Stimulated activated naive B cell treated with anti-CD40 and anti-IgM and Interleukin-4, amounts not matched to agents 10 μg/mL and 1 μg/mL and 100 μg/mL, for 72 hours (primary cell): ENCODE measurements around the gene RPEL1.
"Not testable (repeated sequence)": the region's sequence is repeated elsewhere in the genome, so short reads cannot be mapped to it uniquely, and the experiment has no call there.

ENCODE experiments used
- ATAC-seq, 2 donors: fragments of 150-1000 bp; cut with Tn5 transposase; replicated peaks; 2 replicates each; pipeline ENCODE4 v1.10.0; 2021; ENCODE audit warnings: moderate library complexity in 1 of 2
- DNase-seq: peaks from one replicate; pipeline ENCODE4 v3.0.0; 2021
- H3K27ac Mint-ChIP-seq: one replicate; pipeline ENCODE4 v1.8.0; 2022; ENCODE audit warnings: mild to moderate bottlenecking, mixed read lengths
- H3K27me3 Mint-ChIP-seq, 2 donors: one replicate each; pipeline ENCODE4 v1.8.0; 2022; ENCODE audit warnings: mixed read lengths in 2 of 2
- H3K36me3 Mint-ChIP-seq, 2 donors: one replicate each; pipeline ENCODE4 v1.8.0; 2022; ENCODE audit warnings: mixed read lengths in 2 of 2, mild to moderate bottlenecking in 1 of 2
- H3K4me1 Mint-ChIP-seq, 2 donors: one replicate each; pipeline ENCODE4 v1.8.0; 2022; ENCODE audit warnings: mixed read lengths in 2 of 2, mild to moderate bottlenecking in 1 of 2
- H3K4me3 Mint-ChIP-seq, 2 donors: one replicate each; pipeline ENCODE4 v1.8.0; 2022; ENCODE audit warnings: mild to moderate bottlenecking in 2 of 2, mixed read lengths in 2 of 2, moderate library complexity in 1 of 2
- H3K9me3 Mint-ChIP-seq, 2 donors: one replicate each; pipeline ENCODE4 v1.8.0; 2022; ENCODE audit warnings: mixed read lengths in 2 of 2, mild to moderate bottlenecking in 1 of 2

Gene RPEL1

DNA sequence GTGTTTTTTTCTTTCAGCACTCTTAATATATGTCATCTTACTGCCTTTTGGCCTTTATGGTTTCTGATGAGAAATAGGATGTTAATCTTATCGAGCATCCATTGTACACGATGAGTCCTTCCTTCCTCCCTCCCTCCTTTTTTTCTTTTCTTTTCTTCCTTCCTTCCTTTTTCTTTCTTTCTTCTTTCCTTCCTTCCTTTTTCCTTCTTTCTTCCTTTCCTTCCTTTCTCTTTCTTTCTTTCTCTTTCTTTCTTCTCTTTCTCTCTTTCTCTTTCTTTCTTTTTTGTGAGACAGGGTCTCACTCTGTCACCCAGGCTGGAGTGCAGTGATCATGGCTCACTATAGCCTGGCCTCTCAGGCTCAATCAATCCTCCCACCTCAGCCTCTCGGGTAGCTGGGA, 8.4 kb downstream of the RPEL1 start:
- H3K27ac Mint-ChIP-seq, result no peak overlapping the region
- peaks cover 3 to 8% of the 10 kb centered on the region in 2 donors for H3K9me3 Mint-ChIP-seq
- H3K4me1 Mint-ChIP-seq, result peaks cover 0 to 1% of the 10 kb centered on the region in 2 donors
- DNase-seq (no peak), ATAC-seq (no peak)
- H3K27me3 Mint-ChIP-seq, result peaks cover 4 to 5% of the 10 kb centered on the region in 2 donors
- H3K4me3 Mint-ChIP-seq, result no peak overlapping the region
- H3K36me3 Mint-ChIP-seq, result peaks cover 4% of the 10 kb centered on the region in 2 donors

- Mint-ChIP-seq H3K27me3 (peaks cover 4 to 10% of the 10 kb centered on the region in 2 donors), H3K9me3 (peaks cover 4 to 12% of the 10 kb centered on the region in 2 donors), H3K4me3 (no peak overlapping the region), H3K4me1 (peaks cover 0 to 1% of the 10 kb centered on the region in 2 donors), H3K36me3 (peaks cover 5 to 6% of the 10 kb centered on the region in 2 donors), H3K27ac (no peak overlapping the region)
- ATAC-seq, result no peak
- no peak for DNase-seq
These were observed 9.0 kb downstream of the RPEL1 start for GRCh38 chr10:103254538-103255325.

DNA sequence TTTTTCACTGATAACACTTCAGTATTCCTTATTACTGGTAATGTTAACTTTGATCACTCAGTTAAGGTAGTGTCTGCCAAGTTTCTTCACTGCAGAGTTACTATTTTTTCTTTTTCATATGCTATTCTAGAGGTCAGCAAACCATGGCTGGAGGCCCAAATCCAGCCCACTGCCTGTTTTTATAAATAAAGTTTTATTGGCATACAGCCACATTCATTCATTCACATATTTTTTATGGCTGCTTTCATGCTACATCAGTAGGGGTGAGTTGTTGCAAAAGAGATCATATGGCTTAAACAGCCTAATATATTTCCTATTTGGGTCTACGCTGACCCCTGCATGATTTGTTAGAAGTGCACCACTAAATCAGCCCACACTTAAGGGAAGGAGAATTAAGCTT, 10.9 kb downstream of the RPEL1 start:
- H3K9me3 Mint-ChIP-seq, result peaks cover 11 to 19% of the 10 kb centered on the region in 2 donors
- ATAC-seq (no peak), DNase-seq (no peak)
- peaks cover 10 to 12% of the 10 kb centered on the region in 2 donors for H3K27me3 Mint-ChIP-seq
- no peak overlapping the region for H3K4me3 Mint-ChIP-seq
- peaks cover 0 to 2% of the 10 kb centered on the region in 2 donors for H3K4me1 Mint-ChIP-seq
- no peak overlapping the region for H3K27ac Mint-ChIP-seq
- H3K36me3 Mint-ChIP-seq, result peaks cover 5 to 19% of the 10 kb centered on the region in 2 donors

DNA sequence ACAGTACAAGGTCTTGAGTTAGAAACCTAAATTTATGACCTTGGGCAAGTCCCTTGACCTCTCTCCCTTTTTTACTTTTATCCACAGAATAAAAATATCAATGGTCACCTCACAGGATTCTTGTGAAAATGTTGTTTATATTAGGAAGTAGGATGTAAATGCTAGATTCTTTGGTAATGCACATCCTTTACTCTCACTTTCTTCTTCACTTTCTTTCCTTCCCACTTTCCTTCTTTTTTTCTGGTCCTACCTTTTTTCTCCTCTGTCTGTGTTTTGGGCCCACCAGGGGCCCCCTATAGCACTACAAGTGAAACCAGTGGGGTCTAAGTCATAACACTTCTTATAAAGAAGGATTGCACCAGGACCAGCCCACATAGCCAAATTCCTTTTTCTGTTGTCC, 12.1 kb downstream of the RPEL1 start:
- Mint-ChIP-seq H3K27ac (no peak overlapping the region), H3K4me1 (peaks cover 0 to 2% of the 10 kb centered on the region in 2 donors), H3K9me3 (peaks cover 11 to 21% of the 10 kb centered on the region in 2 donors), H3K27me3 (peaks cover 16 to 22% of the 10 kb centered on the region in 2 donors), H3K4me3 (no peak overlapping the region), H3K36me3 (peaks cover 7 to 19% of the 10 kb centered on the region in 2 donors)
- no peak for DNase-seq
- ATAC-seq, result no peak

GRCh38 chr10:103258928-103259327, 13.2 kb downstream of the RPEL1 start:
- Mint-ChIP-seq H3K36me3 (peaks cover 7 to 19% of the 10 kb centered on the region in 2 donors), H3K9me3 (peaks cover 11 to 21% of the 10 kb centered on the region in 2 donors), H3K27me3 (peaks cover 24 to 33% of the 10 kb centered on the region in 2 donors)
- not testable (repeated sequence) for H3K4me1 Mint-ChIP-seq, H3K4me3 Mint-ChIP-seq, H3K27ac Mint-ChIP-seq, DNase-seq, ATAC-seq

DNA sequence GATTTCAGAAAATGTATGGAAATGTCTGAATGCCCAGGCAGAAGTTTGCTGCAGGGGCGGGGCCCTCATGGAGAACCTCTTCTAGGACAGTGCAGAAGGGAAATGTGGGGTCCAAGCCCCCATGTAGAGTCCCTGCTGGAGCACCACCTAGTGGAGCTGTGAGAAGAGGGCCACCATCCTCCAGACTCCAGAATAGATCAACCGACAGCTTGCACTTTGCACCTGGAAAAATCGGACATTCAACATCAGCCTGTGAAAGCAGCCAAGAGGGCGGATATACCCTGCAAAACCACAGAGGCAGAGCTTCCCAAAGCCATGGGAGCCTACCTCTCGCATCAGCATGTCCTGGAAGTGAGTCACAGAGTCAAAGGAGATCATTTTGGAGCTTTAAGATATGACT, 14.3 kb downstream of the RPEL1 start:
- peaks cover 11 to 21% of the 10 kb centered on the region in 2 donors for H3K9me3 Mint-ChIP-seq
- peaks cover 7 to 19% of the 10 kb centered on the region in 2 donors for H3K36me3 Mint-ChIP-seq
- H3K27me3 Mint-ChIP-seq, result peaks cover 27 to 42% of the 10 kb centered on the region in 2 donors
- peaks cover 0 to 2% of the 10 kb centered on the region in 2 donors for H3K4me1 Mint-ChIP-seq
- no peak overlapping the region for H3K4me3 Mint-ChIP-seq
- DNase-seq (no peak), ATAC-seq (no peak)
- no peak overlapping the region for H3K27ac Mint-ChIP-seq

GRCh38 chr10:103262229-103262628, 16.5 kb downstream of the RPEL1 start:
- DNase-seq (no peak), ATAC-seq (no peak)
- Mint-ChIP-seq H3K27me3 (peaks cover 36 to 62% of the 10 kb centered on the region in 2 donors), H3K36me3 (peaks cover 7 to 19% of the 10 kb centered on the region in 2 donors), H3K4me1 (peaks cover 0 to 2% of the 10 kb centered on the region in 2 donors), H3K27ac (no peak overlapping the region), H3K4me3 (no peak overlapping the region), H3K9me3 (peaks cover 11 to 21% of the 10 kb centered on the region in 2 donors)

- Mint-ChIP-seq H3K4me1 (peaks cover 0 to under 1% of the 10 kb centered on the region in 2 donors), H3K27ac (no peak overlapping the region), H3K4me3 (no peak overlapping the region), H3K27me3 (peaks cover 44 to 68% of the 10 kb centered on the region in 2 donors), H3K36me3 (peaks cover 2 to 4% of the 10 kb centered on the region in 2 donors), H3K9me3 (peaks cover 4 to 6% of the 10 kb centered on the region in 2 donors)
- DNase-seq (no peak), ATAC-seq (no peak)
These were observed 20.1 kb downstream of the RPEL1 start for GRCh38 chr10:103265717-103266329.

- H3K36me3 Mint-ChIP-seq, result no peaks in the 10 kb centered on the region
- H3K4me3 Mint-ChIP-seq, result no peak overlapping the region
- H3K9me3 Mint-ChIP-seq, result no peaks in the 10 kb centered on the region
- no peak for DNase-seq
- no peak for ATAC-seq
- H3K4me1 Mint-ChIP-seq, result peaks cover 10 to 18% of the 10 kb centered on the region in 2 donors
- no peak overlapping the region for H3K27ac Mint-ChIP-seq
- H3K27me3 Mint-ChIP-seq, result peaks cover 30 to 57% of the 10 kb centered on the region in 2 donors
These were observed 27.4 kb downstream of the RPEL1 start for GRCh38 chr10:103273041-103273441.

DNA sequence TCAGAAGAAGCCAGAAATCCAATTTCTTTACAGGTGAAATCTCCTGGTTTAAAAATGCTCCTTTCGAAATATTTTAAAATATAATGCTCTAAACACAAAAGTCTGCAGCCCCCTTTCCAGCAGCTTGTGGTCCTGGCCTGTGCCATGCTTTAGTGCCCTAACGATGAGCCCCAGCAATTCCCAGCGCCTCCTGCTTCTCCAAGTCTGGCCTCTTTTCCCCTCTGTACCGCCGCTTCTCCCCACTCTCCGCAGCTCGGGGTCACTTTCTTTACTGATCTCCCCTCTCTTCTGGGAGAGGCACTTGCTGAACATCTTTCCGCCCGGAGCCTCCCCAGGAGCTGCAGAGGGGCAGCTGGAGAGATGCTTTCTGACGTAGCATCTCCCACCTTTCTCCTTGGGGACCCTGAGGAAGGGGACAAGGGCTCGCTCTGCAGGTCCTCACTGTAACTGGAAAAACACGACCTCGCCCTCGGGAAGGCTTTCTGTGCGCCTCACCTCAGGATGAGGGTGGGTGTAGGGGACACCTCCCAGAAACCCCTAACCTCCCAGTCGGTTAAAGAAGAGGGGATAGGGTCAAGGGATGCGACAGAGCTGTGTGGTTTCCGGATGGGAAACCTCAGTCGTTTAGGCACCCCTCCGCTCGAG, 30.7 kb downstream of the RPEL1 start:
- H3K36me3 Mint-ChIP-seq, result peaks cover 0 to 5% of the 10 kb centered on the region in 2 donors
- peaks cover 52 to 81% of the 10 kb centered on the region in 2 donors for H3K27me3 Mint-ChIP-seq
- no peak for ATAC-seq
- DNase-seq, result no peak
- H3K9me3 Mint-ChIP-seq, result peaks cover 0 to 5% of the 10 kb centered on the region in 2 donors
- H3K4me1 Mint-ChIP-seq, result peaks cover 13 to 24% of the 10 kb centered on the region in 2 donors
- no peak overlapping the region for H3K27ac Mint-ChIP-seq
- peak overlapping the region; percentile 69 to 82 for H3K4me3 Mint-ChIP-seq

DNA sequence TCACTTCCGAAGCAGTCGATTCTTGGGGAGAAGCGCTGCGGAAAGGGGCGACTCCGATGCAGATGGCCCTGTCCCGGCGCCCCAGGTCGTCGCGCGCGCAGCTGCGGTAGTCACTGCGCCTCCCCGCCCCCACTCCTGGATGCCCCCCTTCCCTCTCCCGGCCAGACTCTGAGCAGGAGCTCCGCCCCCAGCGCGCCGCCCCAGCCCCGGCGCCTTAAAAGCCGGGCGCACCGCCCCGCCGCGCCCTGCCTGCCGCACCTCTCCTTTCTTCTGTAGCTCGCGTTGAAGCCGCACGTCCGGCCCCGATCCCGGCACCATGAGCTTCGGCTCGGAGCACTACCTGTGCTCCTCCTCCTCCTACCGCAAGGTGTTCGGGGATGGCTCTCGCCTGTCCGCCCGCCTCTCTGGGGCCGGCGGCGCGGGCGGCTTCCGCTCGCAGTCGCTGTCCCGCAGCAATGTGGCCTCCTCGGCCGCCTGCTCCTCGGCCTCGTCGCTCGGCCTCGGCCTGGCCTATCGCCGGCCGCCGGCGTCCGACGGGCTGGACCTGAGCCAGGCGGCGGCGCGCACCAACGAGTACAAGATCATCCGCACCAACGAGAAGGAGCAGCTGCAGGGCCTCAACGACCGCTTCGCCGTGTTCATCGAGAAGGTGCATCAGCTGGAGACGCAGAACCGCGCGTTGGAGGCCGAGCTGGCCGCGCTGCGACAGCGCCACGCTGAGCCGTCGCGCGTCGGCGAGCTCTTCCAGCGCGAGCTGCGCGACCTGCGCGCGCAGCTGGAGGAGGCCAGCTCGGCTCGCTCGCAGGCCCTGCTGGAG, 31.4 kb downstream of the RPEL1 start, which contains the start of gene INA:
Gene INA (plus strand): TSS at position 243 of the 817 bp plus-strand sequence. CDS start 74 bp downstream, at position 317.
- H3K36me3 Mint-ChIP-seq, result peaks cover 0 to 5% of the 10 kb centered on the region in 2 donors
- peaks cover 55 to 82% of the 10 kb centered on the region in 2 donors for H3K27me3 Mint-ChIP-seq
- H3K9me3 Mint-ChIP-seq, result peaks cover 0 to 5% of the 10 kb centered on the region in 2 donors
- H3K4me3 Mint-ChIP-seq, result peak within 1 kb of the TSS; percentile 69 to 82
- ATAC-seq (peak; percentile 79 to 86), DNase-seq (no peak)
- peaks cover 17 to 24% of the 10 kb centered on the region in 2 donors for H3K4me1 Mint-ChIP-seq
- H3K27ac Mint-ChIP-seq, result peak within 1 kb of the TSS; percentile 62

DNA sequence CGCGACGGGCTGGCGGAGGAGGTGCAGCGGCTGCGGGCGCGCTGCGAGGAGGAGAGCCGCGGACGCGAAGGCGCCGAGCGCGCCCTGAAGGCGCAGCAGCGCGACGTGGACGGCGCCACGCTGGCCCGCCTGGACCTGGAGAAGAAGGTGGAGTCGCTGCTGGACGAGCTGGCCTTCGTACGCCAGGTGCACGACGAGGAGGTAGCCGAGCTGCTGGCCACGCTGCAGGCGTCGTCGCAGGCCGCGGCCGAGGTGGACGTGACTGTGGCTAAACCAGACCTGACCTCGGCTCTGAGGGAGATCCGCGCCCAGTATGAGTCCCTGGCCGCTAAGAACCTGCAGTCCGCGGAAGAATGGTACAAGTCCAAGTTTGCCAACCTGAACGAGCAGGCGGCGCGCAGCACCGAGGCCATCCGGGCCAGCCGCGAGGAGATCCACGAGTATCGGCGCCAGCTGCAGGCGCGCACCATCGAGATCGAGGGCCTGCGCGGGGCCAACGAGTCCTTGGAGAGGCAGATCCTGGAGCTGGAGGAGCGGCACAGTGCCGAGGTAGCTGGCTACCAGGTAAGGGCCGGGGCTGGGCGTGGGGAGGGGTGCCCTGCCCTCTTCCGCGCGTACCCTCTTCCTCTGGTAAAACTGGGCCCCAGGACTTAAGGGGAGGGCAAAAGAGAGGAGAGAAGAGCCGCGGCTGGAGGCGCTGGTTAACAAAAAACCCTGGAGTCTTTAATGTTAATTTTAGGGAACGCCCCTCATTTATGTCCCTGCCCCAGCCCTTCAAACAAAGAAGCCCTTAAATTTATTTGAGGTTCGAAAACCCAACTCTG, 32.2 kb downstream of the RPEL1 start:
- no peak overlapping the region for H3K27ac Mint-ChIP-seq
- peaks cover 56 to 84% of the 10 kb centered on the region in 2 donors for H3K27me3 Mint-ChIP-seq

GRCh38 chr10:103278537-103278823, 32.8 kb downstream of the RPEL1 start:
- Mint-ChIP-seq H3K9me3 (peaks cover 0 to 5% of the 10 kb centered on the region in 2 donors), H3K27ac (peak overlapping the region; percentile 47)

More for the DNA sequence above, 32.2 kb downstream of the RPEL1 start:
- DNase-seq, result no peak
- Mint-ChIP-seq H3K36me3 (peaks cover 0 to 5% of the 10 kb centered on the region in 2 donors), H3K4me3 (peak overlapping the region; percentile 69 to 82), H3K9me3 (peaks cover 0 to 5% of the 10 kb centered on the region in 2 donors), H3K4me1 (peaks cover 17 to 24% of the 10 kb centered on the region in 2 donors)
- ATAC-seq, result no peak

More at GRCh38 chr10:103278537-103278823, 32.8 kb downstream of the RPEL1 start:
- Mint-ChIP-seq H3K36me3 (peaks cover 0 to 5% of the 10 kb centered on the region in 2 donors), H3K4me1 (peaks cover 17 to 24% of the 10 kb centered on the region in 2 donors), H3K27me3 (peaks cover 54 to 84% of the 10 kb centered on the region in 2 donors), H3K4me3 (no peak overlapping the region)
- no peak for DNase-seq
- ATAC-seq, result no peak
